ENCODE data around the gene CGN. TPM values are rescaled to one million over a fixed set of nuclear protein-coding genes. Genes with fewer than 3 reads are reported as not detected.

The CGN gene
- total RNA-seq, 2 donors from 2014 or later, result 0.60 to 0.75 TPM

DNA sequence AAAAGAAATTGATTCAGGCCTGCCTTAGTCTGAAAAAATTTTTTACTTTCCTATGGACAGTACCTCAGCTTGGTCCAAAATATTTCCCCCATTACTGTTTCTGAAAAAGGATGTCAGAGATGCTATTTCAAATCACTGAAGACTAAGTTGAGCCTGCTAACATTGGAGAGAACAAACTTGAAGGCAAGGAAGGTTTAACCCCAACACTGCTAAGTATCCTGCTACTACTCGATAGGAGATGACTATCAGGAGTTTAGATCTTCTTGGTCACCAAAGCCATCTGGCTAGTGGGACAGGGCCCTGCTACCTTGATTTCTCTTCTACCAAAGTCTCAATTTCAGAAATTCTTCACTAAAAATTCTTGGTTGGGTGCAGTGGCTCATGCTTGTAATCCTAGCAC lies 29.2 kb upstream of the CGN start:
- H3K36me3 Mint-ChIP-seq (ENCODE audit: low read depth), result peaks cover under 1% of the 10 kb centered on the region
- no peaks in the 10 kb centered on the region for H3K9me3 ChIP-seq (ENCODE audit: control insufficient read depth, low read length, poor library complexity, severe bottlenecking)
- no peak for ATAC-seq
- H3K27me3 Mint-ChIP-seq, result peaks cover 2% of the 10 kb centered on the region
- no peak for DNase-seq
- H3K27ac Mint-ChIP-seq, result no peak overlapping the region
- H3K4me3 Mint-ChIP-seq, result no peak overlapping the region
- no peaks in the 10 kb centered on the region for H3K4me1 Mint-ChIP-seq

DNA sequence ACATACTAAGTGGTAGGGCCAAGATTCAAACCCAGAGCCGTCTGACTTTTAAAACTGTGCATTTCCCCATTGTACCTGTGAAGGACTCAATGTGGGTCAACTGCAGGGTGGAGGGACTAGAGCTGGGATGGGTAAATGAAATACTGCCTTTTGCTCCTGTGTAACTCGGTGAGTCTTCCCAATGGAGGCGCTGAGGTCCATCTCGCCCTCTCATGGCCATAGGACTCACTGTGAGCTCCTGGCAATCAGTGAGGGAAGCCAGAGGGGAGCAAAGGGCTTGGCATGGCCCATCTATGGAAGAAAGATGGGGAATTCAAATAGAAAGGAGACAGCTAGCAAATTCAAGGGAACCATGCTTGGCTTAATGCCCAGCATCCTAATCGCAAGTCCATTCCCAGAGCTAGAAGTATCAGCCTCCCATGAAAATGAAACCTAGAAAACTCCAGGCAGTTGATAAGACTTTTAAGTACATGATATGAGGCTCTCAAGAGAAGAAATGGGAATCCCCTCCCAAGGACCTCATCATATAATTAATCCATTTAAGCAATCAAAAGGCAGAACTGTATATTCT lies 25.4 kb upstream of the CGN start:
- no peaks in the 10 kb centered on the region for H3K27me3 Mint-ChIP-seq
- no peaks in the 10 kb centered on the region for H3K36me3 Mint-ChIP-seq (ENCODE audit: low read depth)
- H3K27ac Mint-ChIP-seq, result no peak overlapping the region
- ATAC-seq (no peak), DNase-seq (no peak)
- no peaks in the 10 kb centered on the region for H3K9me3 ChIP-seq (ENCODE audit: control insufficient read depth, low read length, poor library complexity, severe bottlenecking)
- H3K4me1 Mint-ChIP-seq, result peaks cover 2% of the 10 kb centered on the region
- no peak overlapping the region for H3K4me3 Mint-ChIP-seq

DNA sequence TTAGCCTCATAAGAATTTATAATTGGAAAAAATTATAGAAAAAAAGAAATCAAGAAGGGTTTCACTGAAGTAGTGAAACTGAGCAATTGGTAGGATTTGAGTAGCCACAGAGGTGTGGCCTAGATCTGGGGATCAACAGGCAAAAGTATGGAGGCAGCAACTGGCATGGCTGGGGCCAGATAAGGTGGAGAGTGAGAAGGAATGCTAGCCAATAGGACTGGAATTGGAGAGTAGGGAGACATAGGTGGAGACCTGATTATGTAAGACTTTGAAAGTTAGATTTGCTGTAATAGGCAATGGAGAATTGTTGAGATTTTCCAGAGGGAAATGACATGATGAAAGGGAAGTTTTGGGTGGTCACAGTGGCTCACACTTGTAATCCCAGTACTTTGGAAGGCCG lies 24.6 kb upstream of the CGN start:
- no peaks in the 10 kb centered on the region for H3K9me3 ChIP-seq (ENCODE audit: control insufficient read depth, low read length, poor library complexity, severe bottlenecking)
- Mint-ChIP-seq H3K4me3 (no peak overlapping the region), H3K36me3 (ENCODE audit: low read depth) (no peaks in the 10 kb centered on the region), H3K4me1 (peaks cover 2% of the 10 kb centered on the region), H3K27me3 (no peaks in the 10 kb centered on the region), H3K27ac (no peak overlapping the region)
- no peak for DNase-seq
- ATAC-seq, result no peak

DNA sequence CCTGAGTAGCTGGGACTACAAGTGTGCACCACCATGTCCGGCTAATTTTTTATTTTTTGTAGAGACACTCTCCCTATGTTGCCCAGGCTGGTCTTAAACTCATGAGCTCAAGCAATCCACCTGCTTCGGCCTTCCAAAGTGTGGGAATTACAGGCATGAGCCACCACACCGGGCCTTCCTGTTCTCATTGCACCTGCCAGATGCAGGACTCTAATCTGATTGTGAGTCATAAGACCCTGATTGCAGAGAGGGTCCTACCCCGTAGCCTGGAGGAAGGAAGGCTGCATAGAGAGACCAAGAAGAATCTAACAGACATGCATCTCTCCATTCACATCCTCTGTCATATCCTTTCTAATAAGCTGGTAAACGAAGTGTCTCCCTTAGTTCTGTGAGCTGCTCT lies 19.5 kb upstream of the CGN start:
- peaks cover 2% of the 10 kb centered on the region for H3K4me1 Mint-ChIP-seq
- no peak overlapping the region for H3K27ac Mint-ChIP-seq
- no peak for DNase-seq
- H3K36me3 Mint-ChIP-seq (ENCODE audit: low read depth), result peaks cover 4% of the 10 kb centered on the region
- H3K27me3 Mint-ChIP-seq, result no peaks in the 10 kb centered on the region
- ATAC-seq, result no peak
- H3K9me3 ChIP-seq (ENCODE audit: control insufficient read depth, low read length, poor library complexity, severe bottlenecking), result no peaks in the 10 kb centered on the region
- H3K4me3 Mint-ChIP-seq, result no peak overlapping the region

DNA sequence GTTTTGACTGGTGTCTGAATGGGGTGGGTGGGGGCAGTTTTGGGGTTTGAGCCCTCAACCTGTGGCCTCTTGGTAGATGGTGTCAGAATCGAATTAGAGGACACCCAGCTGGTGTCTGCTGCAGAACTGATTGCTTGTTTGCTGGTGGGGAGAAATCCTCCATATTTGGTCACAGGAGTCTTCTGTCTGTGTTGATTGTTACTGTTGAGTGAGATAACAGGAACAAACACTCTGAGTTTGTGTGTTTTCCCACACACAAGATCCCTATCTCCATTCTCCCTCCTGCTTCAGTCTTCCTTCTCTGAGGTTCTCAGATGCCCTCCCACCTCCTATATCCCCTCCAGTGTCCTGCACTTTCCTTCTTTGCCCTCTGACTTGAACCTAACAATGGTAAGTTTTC lies 19.1 kb upstream of the CGN start:
- Mint-ChIP-seq H3K27me3 (no peaks in the 10 kb centered on the region), H3K4me1 (peaks cover 2% of the 10 kb centered on the region), H3K36me3 (ENCODE audit: low read depth) (peaks cover 4% of the 10 kb centered on the region), H3K4me3 (peak overlapping the region; percentile 41), H3K27ac (no peak overlapping the region)
- no peak for ATAC-seq
- no peak for DNase-seq
- H3K9me3 ChIP-seq (ENCODE audit: control insufficient read depth, low read length, poor library complexity, severe bottlenecking), result no peaks in the 10 kb centered on the region

DNA sequence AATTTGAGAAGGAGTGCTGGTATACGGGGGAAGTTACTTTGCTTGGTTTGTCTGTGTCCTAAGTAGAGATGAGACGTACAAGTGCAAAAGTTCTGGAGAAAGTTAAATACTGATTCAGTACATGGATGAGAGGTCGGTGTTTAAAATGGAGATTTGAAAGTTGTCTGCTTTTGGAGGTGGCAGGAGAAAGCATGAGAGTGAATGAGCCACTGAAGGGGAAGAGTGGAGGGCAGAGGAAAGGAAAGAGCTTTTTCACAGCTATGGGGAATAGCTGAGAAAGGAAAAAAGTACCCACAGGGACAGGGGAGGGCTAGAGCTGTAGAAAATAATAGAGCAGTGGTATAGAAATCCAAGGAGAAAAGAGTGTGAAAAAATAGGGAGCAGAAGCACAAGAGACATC lies 18.1 kb upstream of the CGN start:
- ATAC-seq (no peak), DNase-seq (no peak)
- H3K9me3 ChIP-seq (ENCODE audit: control insufficient read depth, low read length, poor library complexity, severe bottlenecking), result no peaks in the 10 kb centered on the region
- Mint-ChIP-seq H3K27me3 (no peaks in the 10 kb centered on the region), H3K4me1 (peaks cover 2% of the 10 kb centered on the region), H3K27ac (no peak overlapping the region), H3K4me3 (no peak overlapping the region), H3K36me3 (ENCODE audit: low read depth) (peaks cover 4% of the 10 kb centered on the region)

DNA sequence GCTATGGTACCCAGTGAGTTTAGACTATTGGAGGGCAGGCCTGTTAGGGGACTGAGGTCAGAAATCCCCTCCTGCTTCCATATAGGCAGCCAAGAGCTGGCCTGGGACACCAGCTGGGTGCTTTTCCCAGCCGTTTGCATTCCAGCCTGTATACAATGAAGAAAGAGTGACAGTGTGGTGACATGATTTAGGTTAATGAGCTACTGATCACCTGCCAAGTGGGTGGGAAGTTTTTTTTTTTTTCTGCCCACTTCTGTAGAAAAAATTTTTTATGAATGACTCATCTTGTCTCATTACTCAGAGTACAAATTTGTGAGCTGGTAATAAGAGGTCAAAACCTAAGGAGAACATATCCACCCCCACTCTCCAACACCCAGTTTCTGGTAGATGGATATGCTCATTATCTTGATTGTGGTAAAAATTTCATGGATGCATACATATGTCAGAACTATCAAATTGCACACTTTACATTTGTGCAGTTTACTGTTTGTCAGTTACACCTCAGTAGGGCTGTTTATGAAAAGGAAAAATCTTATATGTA lies 16.4 kb upstream of the CGN start:
- H3K4me3 Mint-ChIP-seq, result no peak overlapping the region
- no peaks in the 10 kb centered on the region for H3K27me3 Mint-ChIP-seq
- no peaks in the 10 kb centered on the region for H3K9me3 ChIP-seq (ENCODE audit: control insufficient read depth, low read length, poor library complexity, severe bottlenecking)
- ATAC-seq, result no peak
- DNase-seq, result no peak
- no peak overlapping the region for H3K27ac Mint-ChIP-seq
- no peaks in the 10 kb centered on the region for H3K4me1 Mint-ChIP-seq
- H3K36me3 Mint-ChIP-seq (ENCODE audit: low read depth), result peaks cover 4% of the 10 kb centered on the region

DNA sequence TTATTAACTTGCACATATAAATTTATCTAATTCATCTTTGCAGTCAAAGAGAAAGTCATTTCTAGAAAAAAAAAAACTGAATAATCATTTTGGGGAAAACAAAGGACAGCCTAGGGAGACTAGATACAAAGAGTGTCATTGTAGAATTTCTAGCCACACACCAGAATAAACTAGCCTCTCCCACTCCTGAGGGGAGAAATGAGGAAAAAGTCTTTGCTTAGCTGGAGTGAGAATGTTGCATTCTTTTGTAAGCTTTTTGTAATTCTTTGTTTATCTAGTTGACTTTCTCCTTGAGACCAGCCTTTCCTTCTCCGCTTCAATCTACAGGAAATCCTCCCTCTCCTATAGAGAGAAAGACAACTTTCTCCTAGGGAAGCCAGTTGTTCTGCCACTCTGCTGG lies 15.9 kb upstream of the CGN start:
- DNase-seq (no peak), ATAC-seq (no peak)
- Mint-ChIP-seq H3K36me3 (ENCODE audit: low read depth) (peaks cover 4% of the 10 kb centered on the region), H3K4me3 (no peak overlapping the region), H3K4me1 (no peaks in the 10 kb centered on the region), H3K27me3 (no peaks in the 10 kb centered on the region), H3K27ac (no peak overlapping the region)
- no peaks in the 10 kb centered on the region for H3K9me3 ChIP-seq (ENCODE audit: control insufficient read depth, low read length, poor library complexity, severe bottlenecking)

DNA sequence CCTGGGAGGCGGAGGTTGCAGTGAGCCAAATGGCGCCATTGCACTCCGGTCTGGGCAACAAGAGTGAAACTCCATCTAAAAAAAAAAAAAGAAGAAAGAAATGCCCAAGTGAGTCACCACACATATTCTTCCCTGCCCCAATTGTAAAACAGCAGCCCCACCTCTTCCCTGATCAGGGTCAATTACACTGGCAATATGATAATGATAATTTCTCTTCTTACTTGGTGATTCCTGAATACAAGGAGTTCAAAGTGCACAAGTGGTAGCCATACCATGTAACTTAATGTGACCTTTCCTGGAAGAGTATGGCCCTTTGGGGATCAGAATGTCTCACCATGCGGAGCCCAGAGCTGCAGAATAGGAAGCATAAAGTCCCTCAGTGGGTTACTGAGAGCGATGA lies 11.8 kb upstream of the CGN start:
- no peak for ATAC-seq
- no peak for DNase-seq
- H3K36me3 Mint-ChIP-seq (ENCODE audit: low read depth), result no peaks in the 10 kb centered on the region
- peaks cover 5% of the 10 kb centered on the region for H3K4me1 Mint-ChIP-seq
- H3K9me3 ChIP-seq (ENCODE audit: control insufficient read depth, low read length, poor library complexity, severe bottlenecking), result no peaks in the 10 kb centered on the region
- no peak overlapping the region for H3K4me3 Mint-ChIP-seq
- no peak overlapping the region for H3K27ac Mint-ChIP-seq
- H3K27me3 Mint-ChIP-seq, result no peaks in the 10 kb centered on the region

DNA sequence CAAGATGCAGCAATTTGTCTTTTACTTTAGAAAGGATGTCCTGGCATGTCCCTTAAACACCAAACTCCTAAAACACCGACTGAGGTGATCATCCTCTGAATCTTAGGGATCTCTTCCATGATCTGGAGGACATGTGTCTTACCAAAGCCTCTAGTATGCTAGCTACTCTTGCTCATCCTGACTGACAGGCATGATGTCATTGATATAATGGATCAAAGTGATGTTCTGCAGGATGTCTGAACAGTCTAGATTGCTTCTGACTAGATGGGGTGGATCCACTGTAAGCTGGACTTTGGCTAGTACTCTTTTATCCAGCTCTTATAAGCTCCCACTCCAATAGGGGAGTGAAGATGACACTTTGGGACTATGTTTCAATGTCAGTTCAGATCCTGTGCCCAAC lies 11.3 kb upstream of the CGN start:
- H3K27me3 Mint-ChIP-seq, result no peaks in the 10 kb centered on the region
- no peak for ATAC-seq
- no peak for DNase-seq
- peaks cover 5% of the 10 kb centered on the region for H3K4me1 Mint-ChIP-seq
- no peak overlapping the region for H3K4me3 Mint-ChIP-seq
- H3K36me3 Mint-ChIP-seq (ENCODE audit: low read depth), result no peaks in the 10 kb centered on the region
- H3K9me3 ChIP-seq (ENCODE audit: control insufficient read depth, low read length, poor library complexity, severe bottlenecking), result no peaks in the 10 kb centered on the region
- H3K27ac Mint-ChIP-seq, result no peak overlapping the region

DNA sequence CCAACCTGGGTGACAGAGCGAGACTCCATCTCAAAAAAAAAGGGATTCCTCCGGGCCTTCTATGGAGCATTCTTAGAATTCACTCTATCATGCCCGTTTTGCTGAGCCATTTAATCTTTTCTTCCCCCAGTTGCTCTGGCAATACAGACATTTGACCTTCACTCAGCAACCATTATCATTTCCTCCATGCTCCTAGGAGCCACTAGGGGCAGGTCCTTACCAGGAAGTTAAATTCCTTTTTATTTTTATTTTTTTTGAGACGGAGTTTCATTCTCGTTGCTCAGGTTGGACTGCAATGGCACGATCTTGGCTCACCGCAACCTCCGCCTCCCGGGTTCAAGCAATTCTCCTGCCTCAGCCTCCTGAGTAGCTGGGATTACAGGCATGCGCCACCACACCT lies 9.7 kb upstream of the CGN start:
- DNase-seq (no peak), ATAC-seq (no peak)
- no peak overlapping the region for H3K27ac Mint-ChIP-seq
- peaks cover 10% of the 10 kb centered on the region for H3K4me1 Mint-ChIP-seq
- no peaks in the 10 kb centered on the region for H3K27me3 Mint-ChIP-seq
- no peaks in the 10 kb centered on the region for H3K9me3 ChIP-seq (ENCODE audit: control insufficient read depth, low read length, poor library complexity, severe bottlenecking)
- H3K36me3 Mint-ChIP-seq (ENCODE audit: low read depth), result no peaks in the 10 kb centered on the region
- no peak overlapping the region for H3K4me3 Mint-ChIP-seq

DNA sequence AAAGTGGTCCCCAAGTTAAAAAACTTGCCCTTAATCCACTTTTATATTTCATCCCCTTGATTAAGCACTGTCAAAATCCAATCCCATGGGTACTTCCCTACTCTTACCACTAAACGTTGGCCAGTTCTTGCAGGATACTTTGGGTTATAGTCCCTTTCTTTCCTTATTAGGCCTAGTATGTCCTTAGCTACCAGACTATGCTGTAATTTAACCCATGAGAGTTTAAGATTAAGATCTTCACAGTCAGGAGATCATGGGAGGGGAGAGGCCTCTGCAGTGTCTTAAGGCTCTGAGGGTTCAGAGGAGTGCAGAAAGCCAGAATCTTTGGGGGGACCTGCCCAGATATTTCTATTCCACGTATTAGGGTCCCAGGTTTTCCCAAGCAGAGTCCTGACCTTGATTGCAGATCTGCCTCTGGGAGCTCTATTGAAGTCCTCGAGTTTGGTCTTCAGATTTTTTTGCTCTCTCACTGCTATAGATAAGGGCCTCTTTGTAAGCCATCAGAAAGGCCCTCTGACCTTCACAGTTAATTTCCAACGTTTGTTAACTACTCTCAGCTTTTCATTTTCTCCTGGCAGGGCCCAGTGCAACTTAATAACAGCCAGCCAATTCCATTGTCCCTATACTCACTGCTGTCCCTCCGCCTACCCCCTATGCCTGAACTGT lies 9.0 kb upstream of the CGN start:
- no peaks in the 10 kb centered on the region for H3K27me3 Mint-ChIP-seq
- no peaks in the 10 kb centered on the region for H3K9me3 ChIP-seq (ENCODE audit: control insufficient read depth, low read length, poor library complexity, severe bottlenecking)
- ATAC-seq (no peak), DNase-seq (no peak)
- no peaks in the 10 kb centered on the region for H3K36me3 Mint-ChIP-seq (ENCODE audit: low read depth)
- peaks cover 12% of the 10 kb centered on the region for H3K4me1 Mint-ChIP-seq
- H3K4me3 Mint-ChIP-seq, result no peak overlapping the region
- H3K27ac Mint-ChIP-seq, result no peak overlapping the region

DNA sequence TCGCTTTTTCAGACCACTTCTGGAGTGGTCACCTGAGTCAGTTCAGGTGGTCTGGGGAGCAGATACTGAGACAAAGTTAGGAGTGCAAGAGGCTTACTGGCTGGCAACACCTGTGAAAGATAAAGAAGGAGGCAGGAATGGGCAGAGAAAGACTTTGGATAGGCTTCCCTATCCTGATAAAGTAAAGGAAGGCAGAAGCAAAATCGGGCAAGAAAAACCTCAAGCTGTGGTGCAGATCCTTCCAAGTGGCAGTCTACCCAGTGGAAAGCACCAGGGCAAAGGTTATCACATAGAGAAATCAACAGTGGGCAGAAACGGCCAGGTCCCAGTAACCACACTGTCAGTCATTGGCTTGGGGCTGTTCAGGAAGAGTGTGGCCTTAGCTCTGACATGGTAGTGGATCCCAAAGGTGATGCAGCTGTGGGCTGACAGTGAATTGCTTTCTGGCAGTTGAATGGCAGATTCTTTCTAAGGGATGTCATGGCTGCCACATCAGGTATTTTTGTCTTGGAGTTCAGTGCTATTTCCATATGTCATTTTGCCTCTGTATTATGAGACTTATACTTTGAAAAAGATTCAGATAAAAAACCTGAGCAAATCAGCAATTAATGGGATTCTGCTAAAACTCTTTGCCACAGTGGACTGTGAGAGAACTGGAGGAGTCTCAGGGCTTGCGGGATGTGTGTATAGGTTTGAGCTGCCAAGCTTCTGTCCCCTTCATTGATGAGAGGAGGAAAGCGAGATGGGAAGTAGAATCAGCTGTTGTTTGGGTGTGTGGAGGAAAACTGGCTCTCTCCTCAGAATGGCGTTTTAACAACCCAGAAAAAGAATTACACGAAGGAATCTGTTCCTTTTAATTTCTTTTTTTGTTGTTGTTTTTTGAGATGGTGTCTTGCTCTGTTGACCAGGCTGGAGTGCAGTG lies 8.1 kb upstream of the CGN start:
- DNase-seq (no peak), ATAC-seq (no peak)
- Mint-ChIP-seq H3K4me3 (no peak overlapping the region), H3K27me3 (no peaks in the 10 kb centered on the region), H3K4me1 (peaks cover 14% of the 10 kb centered on the region), H3K36me3 (ENCODE audit: low read depth) (no peaks in the 10 kb centered on the region), H3K27ac (no peak overlapping the region)
- H3K9me3 ChIP-seq (ENCODE audit: control insufficient read depth, low read length, poor library complexity, severe bottlenecking), result no peaks in the 10 kb centered on the region

Data from T-helper 17 cell (primary cell).